Measurements from ENCODE around the gene USP47. TPM values are rescaled to one million over a fixed set of nuclear protein-coding genes. Genes with fewer than 3 reads are reported as not detected.

USP47 gene
- total and polyA plus RNA-seq, 5 donors, result 35.3 to 57.3 (median 52.5) TPM

GRCh38 chr11:11982975-11983374 is 141.2 kb downstream of the USP47 start:
- H3K27ac ChIP-seq (ENCODE audit: low read length), result peak overlapping the region; percentile 97

GRCh38 chr11:11983427-11983826 is 141.7 kb downstream of the USP47 start:
- Histone ChIP-seq H3K4me1 (ENCODE audit: control insufficient read depth, insufficient read depth, low read length) (peaks cover 40% of the 10 kb centered on the region), H3K27ac (ENCODE audit: low read length) (peak overlapping the region; percentile 87), H3K9me3 (ENCODE audit: control insufficient read depth, low read length) (no peaks in the 10 kb centered on the region), H3K27me3 (ENCODE audit: control insufficient read depth, insufficient read depth) (no peaks in the 10 kb centered on the region), H3K4me3 (ENCODE audit: low read length) (no peak overlapping the region)
- DNase-seq (no peak), ATAC-seq (no peak)
- WGBS, result 78% methylated on average over 5 of the region's 5 CpGs
- intact Hi-C loops (cut with DNase I), result no loop called here

More at GRCh38 chr11:11982975-11983374, 141.2 kb downstream of the USP47 start:
- DNase-seq, result no peak
- H3K9me3 ChIP-seq (ENCODE audit: control insufficient read depth, low read length), result no peaks in the 10 kb centered on the region
- ATAC-seq, result no peak
- H3K4me1 ChIP-seq (ENCODE audit: control insufficient read depth, insufficient read depth, low read length), result peaks cover 40% of the 10 kb centered on the region
- WGBS, result 71% methylated on average over 2 of the region's 2 CpGs
- H3K27me3 ChIP-seq (ENCODE audit: control insufficient read depth, insufficient read depth), result no peaks in the 10 kb centered on the region
- intact Hi-C loops (cut with DNase I), result no loop called here
- no peak overlapping the region for H3K4me3 ChIP-seq (ENCODE audit: low read length)

GRCh38 chr11:11984563-11984962 is 142.8 kb downstream of the USP47 start:
- H3K4me1 ChIP-seq (ENCODE audit: control insufficient read depth, insufficient read depth, low read length), result peaks cover 35% of the 10 kb centered on the region
- peak overlapping the region; percentile 51 for H3K27ac ChIP-seq (ENCODE audit: low read length)
- intact Hi-C loops (cut with DNase I), result no loop called here
- no peak overlapping the region for H3K4me3 ChIP-seq (ENCODE audit: low read length)
- H3K27me3 ChIP-seq (ENCODE audit: control insufficient read depth, insufficient read depth), result no peaks in the 10 kb centered on the region
- H3K9me3 ChIP-seq (ENCODE audit: control insufficient read depth, low read length), result no peaks in the 10 kb centered on the region
- 38% methylated on average over 5 of the region's 5 CpGs for WGBS
- DNase-seq (no peak), ATAC-seq (no peak)

GRCh38 chr11:11985016-11985715 is 143.4 kb downstream of the USP47 start:
- Histone ChIP-seq H3K27me3 (ENCODE audit: control insufficient read depth, insufficient read depth) (no peaks in the 10 kb centered on the region), H3K27ac (ENCODE audit: low read length) (peak overlapping the region; percentile 51), H3K4me3 (ENCODE audit: low read length) (no peak overlapping the region), H3K9me3 (ENCODE audit: control insufficient read depth, low read length) (no peaks in the 10 kb centered on the region), H3K4me1 (ENCODE audit: control insufficient read depth, insufficient read depth, low read length) (peaks cover 29% of the 10 kb centered on the region)
- no peak for DNase-seq
- 79% methylated on average over 8 of the region's 8 CpGs for WGBS
- ATAC-seq, result peak in 1 of 2 donors; percentile 28
- intact Hi-C loops (cut with DNase I), result no loop called here

- no peaks in the 10 kb centered on the region for H3K9me3 ChIP-seq (ENCODE audit: control insufficient read depth, low read length)
- DNase-seq (no peak), ATAC-seq (peak; percentile 71 to 76)
- intact Hi-C loops (cut with DNase I), result no loop called here
- H3K27me3 ChIP-seq (ENCODE audit: control insufficient read depth, insufficient read depth), result no peaks in the 10 kb centered on the region
- no peak overlapping the region for H3K4me3 ChIP-seq (ENCODE audit: low read length)
- 65% methylated on average over 9 of the region's 9 CpGs for WGBS
- peak overlapping the region; percentile 51 for H3K27ac ChIP-seq (ENCODE audit: low read length)
- H3K4me1 ChIP-seq (ENCODE audit: control insufficient read depth, insufficient read depth, low read length), result peaks cover 20% of the 10 kb centered on the region
Observed at GRCh38 chr11:11985954-11986949, 144.5 kb downstream of the USP47 start.

GRCh38 chr11:11987503-11988022 is 145.8 kb downstream of the USP47 start:
- intact Hi-C loops (cut with DNase I), result no loop called here
- 74% methylated on average over 1 of the region's 1 CpG for WGBS
- Histone ChIP-seq H3K27me3 (ENCODE audit: control insufficient read depth, insufficient read depth) (no peaks in the 10 kb centered on the region), H3K9me3 (ENCODE audit: control insufficient read depth, low read length) (no peaks in the 10 kb centered on the region), H3K4me3 (ENCODE audit: low read length) (no peak overlapping the region), H3K4me1 (ENCODE audit: control insufficient read depth, insufficient read depth, low read length) (peaks cover 20% of the 10 kb centered on the region), H3K27ac (ENCODE audit: low read length) (peak overlapping the region; percentile 83)
- no peak for DNase-seq
- ATAC-seq, result no peak

- WGBS, result 57% methylated on average over 7 of the region's 7 CpGs
- intact Hi-C loops (cut with DNase I), result no loop called here
- Histone ChIP-seq H3K27ac (ENCODE audit: low read length) (peak overlapping the region; percentile 77), H3K4me1 (ENCODE audit: control insufficient read depth, insufficient read depth, low read length) (peaks cover 18% of the 10 kb centered on the region), H3K27me3 (ENCODE audit: control insufficient read depth, insufficient read depth) (no peaks in the 10 kb centered on the region), H3K4me3 (ENCODE audit: low read length) (no peak overlapping the region), H3K9me3 (ENCODE audit: control insufficient read depth, low read length) (no peaks in the 10 kb centered on the region)
- DNase-seq (no peak), ATAC-seq (no peak)
Observed at GRCh38 chr11:11988099-11988651, 146.4 kb downstream of the USP47 start.

GRCh38 chr11:11988681-11989261 is 147.0 kb downstream of the USP47 start:
- ATAC-seq, result no peak

GRCh38 chr11:11989774-11990744 is 148.3 kb downstream of the USP47 start:
- H3K4me3 ChIP-seq (ENCODE audit: low read length), result no peak overlapping the region
- DNase-seq (no peak), ATAC-seq (no peak)
- peaks cover 13% of the 10 kb centered on the region for H3K4me1 ChIP-seq (ENCODE audit: control insufficient read depth, insufficient read depth, low read length)
- peak overlapping the region; percentile 91 for H3K27ac ChIP-seq (ENCODE audit: low read length)
- no peaks in the 10 kb centered on the region for H3K9me3 ChIP-seq (ENCODE audit: control insufficient read depth, low read length)
- no peaks in the 10 kb centered on the region for H3K27me3 ChIP-seq (ENCODE audit: control insufficient read depth, insufficient read depth)
- WGBS, result 56% methylated on average over 8 of the region's 8 CpGs
- intact Hi-C loops (cut with DNase I), result no loop called here

More at GRCh38 chr11:11988681-11989261, 147.0 kb downstream of the USP47 start:
- WGBS, result 70% methylated on average over 5 of the region's 5 CpGs
- no peak for DNase-seq
- intact Hi-C loops (cut with DNase I), result no loop called here
- peaks cover 16% of the 10 kb centered on the region for H3K4me1 ChIP-seq (ENCODE audit: control insufficient read depth, insufficient read depth, low read length)
- peak overlapping the region; percentile 77 for H3K27ac ChIP-seq (ENCODE audit: low read length)
- no peak overlapping the region for H3K4me3 ChIP-seq (ENCODE audit: low read length)
- H3K9me3 ChIP-seq (ENCODE audit: control insufficient read depth, low read length), result no peaks in the 10 kb centered on the region
- H3K27me3 ChIP-seq (ENCODE audit: control insufficient read depth, insufficient read depth), result no peaks in the 10 kb centered on the region

All from right cardiac atrium (tissue), 5 donors.